ENCODE measurements around the gene PTPRD. TPM values are rescaled to one million over a fixed set of nuclear protein-coding genes. Genes with fewer than 3 reads are reported as not detected.
A peak's percentile ranks its signal among the peaks of the same experiment; 100 is the strongest.

Gene PTPRD
- total and polyA plus RNA-seq, 4 donors: 97.4 to 229 (median 161) TPM

DNA sequence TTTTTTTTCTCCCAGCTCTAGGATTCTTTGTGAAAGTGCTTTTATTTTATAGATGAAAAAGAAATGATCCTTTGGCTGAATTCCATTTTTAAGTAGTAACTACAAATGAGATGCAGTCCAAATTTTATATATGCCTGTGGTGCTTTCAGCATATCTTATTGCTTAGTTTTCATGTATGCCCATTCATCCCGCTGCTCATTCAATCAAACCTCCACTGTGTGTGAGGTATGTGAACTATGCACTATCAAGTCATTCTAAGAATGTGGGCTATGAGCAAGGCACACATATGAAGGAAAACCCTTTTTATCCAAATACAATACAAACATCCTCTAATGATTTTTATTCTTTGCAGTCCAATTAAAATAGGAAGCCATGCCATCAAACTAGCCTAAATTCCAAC lies 1744.2 kb downstream of the PTPRD start:
- peaks cover 2% of the 10 kb centered on the region for H3K4me1 ChIP-seq (ENCODE audit: control insufficient read depth, insufficient read depth, low read length)
- H3K27ac ChIP-seq (ENCODE audit: low read depth, low read length): no peak overlapping the region
- H3K27me3 ChIP-seq (ENCODE audit: control insufficient read depth, insufficient read depth, low read length): no peaks in the 10 kb centered on the region
- no CpG with 5 or more reads among the region's 1 CpG for WGBS (ENCODE audit: insufficient coverage)
- no peak overlapping the region for H3K4me3 ChIP-seq (ENCODE audit: low read depth, low read length)
- H3K36me3 ChIP-seq (ENCODE audit: control insufficient read depth, insufficient read depth, low read length): no peaks in the 10 kb centered on the region
- no peaks in the 10 kb centered on the region for H3K9me3 ChIP-seq (ENCODE audit: control insufficient read depth, insufficient read depth, low read length)
- DNase-seq (ENCODE audit: low read depth in 4 of 6, low spot score in 6 of 6): no peak

DNA sequence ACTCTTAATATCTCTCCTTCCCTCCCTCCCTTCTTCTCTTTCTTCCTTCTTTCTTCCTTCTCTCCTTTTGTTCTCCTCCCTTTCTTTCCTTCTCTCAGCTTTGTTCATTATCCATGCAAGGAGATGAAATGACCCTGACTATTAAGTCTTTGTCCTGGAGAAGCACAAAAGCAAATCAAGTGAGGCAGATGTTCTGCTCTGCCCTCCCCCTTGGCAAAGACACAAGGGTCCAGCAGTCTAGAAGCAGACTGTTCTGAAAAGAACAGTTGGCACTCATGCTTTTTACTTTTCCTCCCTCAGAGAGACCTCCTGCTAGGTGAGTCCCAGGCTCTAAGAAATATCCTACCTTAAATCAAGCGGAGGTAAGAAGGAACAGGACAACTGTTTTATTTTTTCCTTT lies 1745.7 kb downstream of the PTPRD start:
- Histone ChIP-seq H3K4me3 (ENCODE audit: low read depth, low read length) (no peak overlapping the region), H3K9me3 (ENCODE audit: control insufficient read depth, insufficient read depth, low read length) (no peaks in the 10 kb centered on the region), H3K4me1 (ENCODE audit: control insufficient read depth, insufficient read depth, low read length) (no peaks in the 10 kb centered on the region), H3K27ac (ENCODE audit: low read depth, low read length) (no peak overlapping the region), H3K27me3 (ENCODE audit: control insufficient read depth, insufficient read depth, low read length) (no peaks in the 10 kb centered on the region), H3K36me3 (ENCODE audit: control insufficient read depth, insufficient read depth, low read length) (no peaks in the 10 kb centered on the region)
- WGBS (ENCODE audit: insufficient coverage): no CpG with 5 or more reads among the region's 1 CpG
- no peak for DNase-seq (ENCODE audit: low read depth in 4 of 6, low spot score in 6 of 6)

- H3K4me3 ChIP-seq (ENCODE audit: low read depth, low read length): no peak overlapping the region
- H3K36me3 ChIP-seq (ENCODE audit: control insufficient read depth, insufficient read depth, low read length): no peaks in the 10 kb centered on the region
- no peaks in the 10 kb centered on the region for H3K27me3 ChIP-seq (ENCODE audit: control insufficient read depth, insufficient read depth, low read length)
- DNase-seq (ENCODE audit: low read depth in 4 of 6, low spot score in 6 of 6): no peak
- WGBS (ENCODE audit: insufficient coverage): 43% methylated on average over 3 of the region's 3 CpGs
- H3K9me3 ChIP-seq (ENCODE audit: control insufficient read depth, insufficient read depth, low read length): no peaks in the 10 kb centered on the region
- H3K4me1 ChIP-seq (ENCODE audit: control insufficient read depth, insufficient read depth, low read length): no peaks in the 10 kb centered on the region
- no peak overlapping the region for H3K27ac ChIP-seq (ENCODE audit: low read depth, low read length)
Observed at GRCh38 chr9:8864545-8864896, 1748.3 kb downstream of the PTPRD start.

DNA sequence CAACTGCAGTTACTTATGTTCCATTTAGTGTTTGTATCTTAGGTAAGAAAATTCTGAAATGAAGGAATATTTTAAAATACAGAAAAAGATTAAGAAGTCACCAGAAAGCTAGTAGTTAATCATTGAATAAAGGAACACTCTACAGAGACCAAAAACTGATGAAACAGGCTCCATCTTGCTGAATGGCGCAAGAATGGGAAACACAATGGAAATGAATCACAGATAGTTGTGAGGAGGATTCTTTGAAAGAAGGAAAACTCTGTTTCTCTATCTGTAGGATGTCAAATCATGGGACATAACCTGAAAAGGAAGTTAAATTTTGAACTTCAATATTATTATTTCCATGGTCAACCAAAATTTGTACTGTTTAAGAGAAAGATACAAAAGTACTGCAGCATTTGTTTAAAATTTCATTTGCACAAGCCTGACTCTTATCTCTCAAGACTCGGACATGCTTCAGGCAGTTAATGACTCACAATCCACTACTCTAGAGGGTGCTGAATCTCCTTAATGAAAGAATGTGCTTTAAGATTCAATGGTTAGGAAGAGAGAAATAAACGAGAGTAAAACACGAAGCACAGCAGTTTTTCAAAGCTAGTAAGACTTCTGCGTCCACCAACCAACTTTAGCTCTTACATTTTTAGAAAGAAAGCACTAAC lies 1748.8 kb downstream of the PTPRD start:
- Histone ChIP-seq H3K27me3 (ENCODE audit: control insufficient read depth, insufficient read depth, low read length) (no peaks in the 10 kb centered on the region), H3K36me3 (ENCODE audit: control insufficient read depth, insufficient read depth, low read length) (no peaks in the 10 kb centered on the region), H3K4me1 (ENCODE audit: control insufficient read depth, insufficient read depth, low read length) (peaks cover 4% of the 10 kb centered on the region), H3K27ac (ENCODE audit: low read depth, low read length) (no peak overlapping the region), H3K9me3 (ENCODE audit: control insufficient read depth, insufficient read depth, low read length) (no peaks in the 10 kb centered on the region), H3K4me3 (ENCODE audit: low read depth, low read length) (no peak overlapping the region)
- peak in 1 of 6 donors; percentile 78 for DNase-seq (ENCODE audit: low read depth in 4 of 6, low spot score in 6 of 6)
- no CpG with 5 or more reads among the region's 5 CpGs for whole genome bisulfite sequencing (ENCODE audit: insufficient coverage)

- Histone ChIP-seq H3K9me3 (ENCODE audit: control insufficient read depth, insufficient read depth, low read length) (no peaks in the 10 kb centered on the region), H3K27me3 (ENCODE audit: control insufficient read depth, insufficient read depth, low read length) (no peaks in the 10 kb centered on the region), H3K36me3 (ENCODE audit: control insufficient read depth, insufficient read depth, low read length) (no peaks in the 10 kb centered on the region), H3K4me1 (ENCODE audit: control insufficient read depth, insufficient read depth, low read length) (peaks cover 13% of the 10 kb centered on the region), H3K4me3 (ENCODE audit: low read depth, low read length) (no peak overlapping the region), H3K27ac (ENCODE audit: low read depth, low read length) (no peak overlapping the region)
- WGBS (ENCODE audit: insufficient coverage): 39% methylated on average over 2 of the region's 3 CpGs
- DNase-seq (ENCODE audit: low read depth in 4 of 6, low spot score in 6 of 6): peak in 1 of 6 donors; percentile 76
Observed at GRCh38 chr9:8863069-8863468, 1749.7 kb downstream of the PTPRD start.

DNA sequence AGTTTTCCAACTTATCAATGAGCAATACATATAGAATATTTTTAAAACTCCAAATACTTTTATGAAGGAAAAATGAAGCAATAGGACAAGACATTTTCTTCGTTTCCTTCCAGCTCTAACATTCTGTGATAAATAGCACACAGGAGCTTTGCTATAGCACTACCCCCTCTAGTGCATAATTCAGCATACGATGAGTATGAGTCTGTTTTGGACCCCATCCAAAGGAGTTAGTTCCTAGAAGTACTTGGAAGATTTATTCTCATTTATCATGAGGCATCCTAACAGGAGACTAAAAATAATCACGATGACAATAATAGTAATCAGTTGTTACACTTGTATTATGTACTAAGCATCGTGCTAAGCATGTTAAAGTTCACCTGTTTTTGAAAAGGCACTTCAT lies 1751.9 kb downstream of the PTPRD start:
- no peak overlapping the region for H3K4me3 ChIP-seq (ENCODE audit: low read depth, low read length)
- no peak overlapping the region for H3K27ac ChIP-seq (ENCODE audit: low read depth, low read length)
- H3K27me3 ChIP-seq (ENCODE audit: control insufficient read depth, insufficient read depth, low read length): no peaks in the 10 kb centered on the region
- peak in 1 of 6 donors; percentile 59 for DNase-seq (ENCODE audit: low read depth in 4 of 6, low spot score in 6 of 6)
- H3K9me3 ChIP-seq (ENCODE audit: control insufficient read depth, insufficient read depth, low read length): no peaks in the 10 kb centered on the region
- no peaks in the 10 kb centered on the region for H3K36me3 ChIP-seq (ENCODE audit: control insufficient read depth, insufficient read depth, low read length)
- H3K4me1 ChIP-seq (ENCODE audit: control insufficient read depth, insufficient read depth, low read length): peaks cover 13% of the 10 kb centered on the region
- WGBS (ENCODE audit: insufficient coverage): no CpG with 5 or more reads among the region's 4 CpGs

GRCh38 chr9:8860086-8860485 lies 1752.7 kb downstream of the PTPRD start:
- H3K27ac ChIP-seq (ENCODE audit: low read depth, low read length): no peak overlapping the region
- H3K4me3 ChIP-seq (ENCODE audit: low read depth, low read length): no peak overlapping the region
- no peaks in the 10 kb centered on the region for H3K9me3 ChIP-seq (ENCODE audit: control insufficient read depth, insufficient read depth, low read length)
- H3K27me3 ChIP-seq (ENCODE audit: control insufficient read depth, insufficient read depth, low read length): no peaks in the 10 kb centered on the region
- DNase-seq (ENCODE audit: low read depth in 4 of 6, low spot score in 6 of 6): no peak
- H3K36me3 ChIP-seq (ENCODE audit: control insufficient read depth, insufficient read depth, low read length): no peaks in the 10 kb centered on the region
- H3K4me1 ChIP-seq (ENCODE audit: control insufficient read depth, insufficient read depth, low read length): peaks cover 13% of the 10 kb centered on the region

DNA sequence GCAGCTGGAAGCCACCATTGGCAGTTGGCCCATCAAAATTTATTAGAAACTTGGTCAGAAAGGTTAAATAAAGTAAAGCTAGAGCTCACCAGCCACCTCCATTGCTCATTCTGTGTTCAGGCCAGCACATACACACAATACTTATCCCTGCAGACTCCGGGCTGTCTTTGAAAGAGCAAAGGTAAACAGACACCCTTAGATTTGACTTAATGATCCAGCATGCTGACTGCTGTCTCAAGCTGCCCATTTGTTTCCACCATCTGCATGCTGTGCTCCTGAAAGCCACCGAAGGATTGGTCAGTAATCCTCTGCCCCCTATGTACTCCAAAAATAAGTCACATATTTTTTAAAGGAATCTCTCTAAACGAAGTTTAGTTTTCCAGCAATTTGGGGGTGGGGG lies 1753.4 kb downstream of the PTPRD start:
- no peaks in the 10 kb centered on the region for H3K36me3 ChIP-seq (ENCODE audit: control insufficient read depth, insufficient read depth, low read length)
- no peak for DNase-seq (ENCODE audit: low read depth in 4 of 6, low spot score in 6 of 6)
- peaks cover 13% of the 10 kb centered on the region for H3K4me1 ChIP-seq (ENCODE audit: control insufficient read depth, insufficient read depth, low read length)
- peak overlapping the region; percentile 91 for H3K27ac ChIP-seq (ENCODE audit: low read depth, low read length)
- H3K27me3 ChIP-seq (ENCODE audit: control insufficient read depth, insufficient read depth, low read length): no peaks in the 10 kb centered on the region
- H3K9me3 ChIP-seq (ENCODE audit: control insufficient read depth, insufficient read depth, low read length): no peaks in the 10 kb centered on the region
- 33% methylated on average over 1 of the region's 3 CpGs for WGBS (ENCODE audit: insufficient coverage)
- peak overlapping the region; percentile 86 for H3K4me3 ChIP-seq (ENCODE audit: low read depth, low read length)

GRCh38 chr9:8858596-8859161 lies 1754.1 kb downstream of the PTPRD start:
- Histone ChIP-seq H3K27me3 (ENCODE audit: control insufficient read depth, insufficient read depth, low read length) (no peaks in the 10 kb centered on the region), H3K9me3 (ENCODE audit: control insufficient read depth, insufficient read depth, low read length) (no peaks in the 10 kb centered on the region), H3K4me1 (ENCODE audit: control insufficient read depth, insufficient read depth, low read length) (peaks cover 13% of the 10 kb centered on the region), H3K36me3 (ENCODE audit: control insufficient read depth, insufficient read depth, low read length) (no peaks in the 10 kb centered on the region), H3K4me3 (ENCODE audit: low read depth, low read length) (peak overlapping the region; percentile 86), H3K27ac (ENCODE audit: low read depth, low read length) (peak overlapping the region; percentile 91)
- WGBS (ENCODE audit: insufficient coverage): 13% methylated on average over 10 of the region's 27 CpGs
- peak in 2 of 6 donors; percentile 89 to 94 for DNase-seq (ENCODE audit: low read depth in 4 of 6, low spot score in 6 of 6)

- peaks cover 13% of the 10 kb centered on the region for H3K4me1 ChIP-seq (ENCODE audit: control insufficient read depth, insufficient read depth, low read length)
- under 1% methylated on average over 40 of the region's 45 CpGs for WGBS (ENCODE audit: insufficient coverage)
- H3K36me3 ChIP-seq (ENCODE audit: control insufficient read depth, insufficient read depth, low read length): no peaks in the 10 kb centered on the region
- peak in 4 of 6 donors; percentile 61 to 96 (median 87) for DNase-seq (ENCODE audit: low read depth in 4 of 6, low spot score in 6 of 6)
- H3K9me3 ChIP-seq (ENCODE audit: control insufficient read depth, insufficient read depth, low read length): no peaks in the 10 kb centered on the region
- H3K4me3 ChIP-seq (ENCODE audit: low read depth, low read length): peak overlapping the region; percentile 86
- H3K27ac ChIP-seq (ENCODE audit: low read depth, low read length): peak overlapping the region; percentile 91
- H3K27me3 ChIP-seq (ENCODE audit: control insufficient read depth, insufficient read depth, low read length): no peaks in the 10 kb centered on the region
Observed at GRCh38 chr9:8857926-8858595, 1754.7 kb downstream of the PTPRD start.

All from spinal cord (tissue), 10 donors.